Measurements from ENCODE around the gene CEP131.

The CEP131 gene

GRCh38 chr17:81244358-81245023, 21.7 kb upstream of the CEP131 start (continued):
- no peak for TF ChIP-seq ZNF610 (tag by site-specific recombination; IDR thresholded peaks at IDR 0.05; ENCODE audit: borderline replicate concordance)
- no peak for TF ChIP-seq SCRT1 (tag by site-specific recombination; IDR thresholded peaks at IDR 0.05; ENCODE audit: borderline replicate concordance)
- no peak for TF ChIP-seq YY1 (tag by site-specific recombination; IDR thresholded peaks at IDR 0.05)
- no peak for TF ChIP-seq ZNF24 (tag by site-specific recombination; IDR thresholded peaks at IDR 0.05)

- Histone ChIP-seq H3K4me1 (ENCODE audit: control insufficient read depth, insufficient read depth, low read length) (no peaks in the 10 kb centered on the region; the same call in 1 of the 2 replicates), H3K36me3 (ENCODE audit: control insufficient read depth in 2 of 2, insufficient read depth in 1 of 2, low read length in 2 of 2) (peaks cover 0 to 38% of the 10 kb centered on the region in 2 experiments; a peak in 2 of 3 replicates), H3K27ac (ENCODE audit: extremely low read depth, low read depth, low read length) (no peak overlapping the region), H3K4me3 (ENCODE audit: low read depth, low read length) (no peak overlapping the region), H3K9me3 (ENCODE audit: control insufficient read depth, insufficient read depth, low read depth, low read length) (no peaks in the 10 kb centered on the region)
- CTCF ChIA-PET, result interaction anchor here (5.2 kb wide), 1 partner anchor 101 kb away, joined by 42 read pairs; no protein-coding TSS in a partner anchor
- TF ChIP-seq ZNF354C (tag by site-specific recombination; IDR thresholded peaks at IDR 0.05; ENCODE audit: borderline replicate concordance, low read depth) (no peak), ZNF133 (tag by site-specific recombination; IDR thresholded peaks at IDR 0.05) (no peak), INSM2 (tag by site-specific recombination; IDR thresholded peaks at IDR 0.05) (no peak), ZNF501 (tag by site-specific recombination; IDR thresholded peaks at IDR 0.05) (no peak), ZNF350 (tag by site-specific recombination; IDR thresholded peaks at IDR 0.05) (no peak), REPIN1 (tag by site-specific recombination; IDR thresholded peaks at IDR 0.05; ENCODE audit: low read depth) (no peak), ZSCAN16 (tag by site-specific recombination; IDR thresholded peaks at IDR 0.05) (no peak), ZNF121 (tag by site-specific recombination; IDR thresholded peaks at IDR 0.05) (no peak), ZIC2 (tag by site-specific recombination; IDR thresholded peaks at IDR 0.05) (no peak), ZNF280D (tag by site-specific recombination; IDR thresholded peaks at IDR 0.05) (no peak), MZF1 (tag by site-specific recombination; IDR thresholded peaks at IDR 0.05; ENCODE audit: borderline replicate concordance) (no peak), PRDM4 (tag by site-specific recombination; IDR thresholded peaks at IDR 0.05) (no peak), ZNF561 (tag by site-specific recombination; IDR thresholded peaks at IDR 0.05; ENCODE audit: borderline replicate concordance) (no peak), ZNF654 (tag by site-specific recombination; IDR thresholded peaks at IDR 0.05; ENCODE audit: low read depth) (no peak)
- TF ChIP-seq, protein P1, sequence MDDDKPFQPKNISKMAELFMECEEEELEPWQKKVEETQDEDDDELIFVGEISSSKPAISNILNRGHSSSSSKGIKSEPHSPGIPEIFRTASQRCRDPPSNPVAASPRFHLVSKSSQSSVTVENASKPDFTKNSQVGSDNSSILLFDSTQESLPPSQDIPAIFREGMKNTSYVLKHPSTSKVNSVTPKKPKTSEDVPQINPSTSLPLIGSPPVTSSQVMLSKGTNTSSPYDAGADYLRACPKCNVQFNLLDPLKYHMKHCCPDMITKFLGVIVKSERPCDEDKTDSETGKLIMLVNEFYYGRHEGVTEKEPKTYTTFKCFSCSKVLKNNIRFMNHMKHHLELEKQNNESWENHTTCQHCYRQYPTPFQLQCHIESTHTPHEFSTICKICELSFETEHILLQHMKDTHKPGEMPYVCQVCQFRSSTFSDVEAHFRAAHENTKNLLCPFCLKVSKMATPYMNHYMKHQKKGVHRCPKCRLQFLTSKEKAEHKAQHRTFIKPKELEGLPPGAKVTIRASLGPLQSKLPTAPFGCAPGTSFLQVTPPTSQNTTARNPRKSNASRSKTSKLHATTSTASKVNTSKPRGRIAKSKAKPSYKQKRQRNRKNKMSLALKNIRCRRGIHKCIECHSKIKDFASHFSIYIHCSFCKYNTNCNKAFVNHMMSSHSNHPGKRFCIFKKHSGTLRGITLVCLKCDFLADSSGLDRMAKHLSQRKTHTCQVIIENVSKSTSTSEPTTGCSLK (tag by site-specific recombination; IDR thresholded peaks at IDR 0.05), result no peak
- POLR2A ChIA-PET, result interaction anchor here (1.2 kb wide), 1 partner anchor 20 kb away, joined by 4 read pairs; the partner anchor contains the start of gene CEP131
Measured at GRCh38 chr17:81243333-81243664, 20.5 kb upstream of the CEP131 start.
